Right atrium auricular region (tissue), 2 donors: ENCODE measurements around the gene SIGLEC12. TPM values are rescaled to one million over a fixed set of nuclear protein-coding genes. Genes with fewer than 3 reads are reported as not detected.

Experiments
- DNase-seq: peaks from one replicate; pipeline ENCODE4 v3.0.0-alpha.2; 2019; ENCODE audit warnings: low spot score
- H3K27ac ChIP-seq, 2 donors: fragments of 200-600 bp; sonication (generic); 1 replicate in 1 of 2; 2 replicates in 1 of 2; pipeline ENCODE4 v1.5.1; 2016 to 2019
- H3K27me3 ChIP-seq, 2 donors: fragments of 200-600 bp; sonication (generic); one replicate each; pipeline versions ENCODE4 v1.5.1 to v1.6.0; 2017 to 2019
- H3K36me3 ChIP-seq: fragments of 200-600 bp; sonication (generic); one replicate; pipeline ENCODE4 v1.5.1; 2016
- H3K4me1 ChIP-seq, 2 donors: fragments of 200-600 bp; sonication (generic); one replicate each; pipeline versions ENCODE4 v1.5.1 to v1.6.0; 2017 to 2019
- H3K4me3 ChIP-seq, 2 donors: fragments of 200-600 bp; sonication (generic); 1 replicate in 1 of 2; 2 replicates in 1 of 2; pipeline ENCODE4 v1.5.1; 2017 to 2019; ENCODE audit warnings: mild to moderate bottlenecking in 1 of 2, moderate library complexity in 1 of 2
- H3K9me3 ChIP-seq, 2 donors: fragments of 200-600 bp; sonication (generic); one replicate each; pipeline ENCODE4 v1.5.1; 2019
- CTCF ChIP-seq, 2 donors: fragments of 200-600 bp; sonication (generic); IDR thresholded peaks; one replicate each; pipeline ENCODE4 v1.5.1; 2019; ENCODE audit warnings: antibody characterized with exemption in 2 of 2
- total RNA-seq, 2 donors: library from RNA; depleted of rRNA; stranded (reverse); fragments of >200 nt; gene quantifications; one replicate each; pipeline ENCODE4 v1.1.0, GENCODE V29; 2016

Gene SIGLEC12
- total RNA-seq, 2 donors from 2014 or later = not detected

- H3K9me3 ChIP-seq = no peaks in the 10 kb centered on the region
- TF ChIP-seq CTCF (IDR thresholded peaks at IDR 0.05) = no peak
- H3K4me3 ChIP-seq = no peak overlapping the region
- H3K4me1 ChIP-seq = no peaks in the 10 kb centered on the region
- DNase-seq = peak; percentile 42
- no peaks in the 10 kb centered on the region for H3K36me3 ChIP-seq
- no peak overlapping the region for H3K27ac ChIP-seq
- no peaks in the 10 kb centered on the region for H3K27me3 ChIP-seq
Observed at GRCh38 chr19:51547397-51548212, 46.0 kb upstream of the SIGLEC12 start.

- Histone ChIP-seq H3K4me1 (no peaks in the 10 kb centered on the region), H3K27me3 (no peaks in the 10 kb centered on the region), H3K36me3 (no peaks in the 10 kb centered on the region), H3K27ac (no peak overlapping the region), H3K9me3 (no peaks in the 10 kb centered on the region), H3K4me3 (no peak overlapping the region)
- TF ChIP-seq CTCF (IDR thresholded peaks at IDR 0.05) = no peak
- DNase-seq = peak; percentile 50
Observed at GRCh38 chr19:51546650-51547396, 45.2 kb upstream of the SIGLEC12 start.

- no peaks in the 10 kb centered on the region for H3K27me3 ChIP-seq
Observed at GRCh38 chr19:51546107-51546649, 44.6 kb upstream of the SIGLEC12 start.

GRCh38 chr19:51544038-51544437 is 42.4 kb upstream of the SIGLEC12 start:
- DNase-seq = no peak
- no peak for TF ChIP-seq CTCF (IDR thresholded peaks at IDR 0.05)
- H3K4me3 ChIP-seq = no peak overlapping the region
- no peaks in the 10 kb centered on the region for H3K9me3 ChIP-seq
- H3K27me3 ChIP-seq = no peaks in the 10 kb centered on the region
- H3K36me3 ChIP-seq = no peaks in the 10 kb centered on the region
- H3K4me1 ChIP-seq = no peaks in the 10 kb centered on the region
- H3K27ac ChIP-seq = no peak overlapping the region

More at GRCh38 chr19:51546107-51546649, 44.6 kb upstream of the SIGLEC12 start:
- no peak for TF ChIP-seq CTCF (IDR thresholded peaks at IDR 0.05)
- no peaks in the 10 kb centered on the region for H3K4me1 ChIP-seq
- H3K9me3 ChIP-seq = no peaks in the 10 kb centered on the region
- DNase-seq = no peak
- H3K27ac ChIP-seq = no peak overlapping the region
- H3K36me3 ChIP-seq = no peaks in the 10 kb centered on the region
- H3K4me3 ChIP-seq = no peak overlapping the region

- Histone ChIP-seq H3K9me3 (no peaks in the 10 kb centered on the region), H3K4me1 (no peaks in the 10 kb centered on the region), H3K27me3 (no peaks in the 10 kb centered on the region), H3K4me3 (no peak overlapping the region), H3K36me3 (no peaks in the 10 kb centered on the region), H3K27ac (no peak overlapping the region)
- TF ChIP-seq CTCF (IDR thresholded peaks at IDR 0.05) = no peak
- no peak for DNase-seq
Observed at GRCh38 chr19:51542699-51543098, 41.1 kb upstream of the SIGLEC12 start.
